ENCODE results near the gene TRAPPC2L.

TRAPPC2L gene

GRCh38 chr16:88893127-88893968 is 36.4 kb downstream of the TRAPPC2L start:
- TF ChIP-seq USF1 (IDR thresholded peaks at IDR 0.05), result no peak
- TF ChIP-seq CREB1 (IDR thresholded peaks at IDR 0.05; ENCODE audit: low read depth), result no peak
- TF ChIP-seq NFIC (IDR thresholded peaks at IDR 0.05), result no peak
- no peak for TF ChIP-seq EP300 (IDR thresholded peaks at IDR 0.05; ENCODE audit: borderline replicate concordance)
- TF ChIP-seq RAD21 (IDR thresholded peaks at IDR 0.05; ENCODE audit: low read depth), result no peak
- TF ChIP-seq TEAD4 (IDR thresholded peaks at IDR 0.05), result no peak
- no peak for TF ChIP-seq MAX (IDR thresholded peaks at IDR 0.05)
- no peak for TF ChIP-seq CEBPB (IDR thresholded peaks at IDR 0.05)
- TF ChIP-seq REST (IDR thresholded peaks at IDR 0.05; ENCODE audit: low read depth), result no peak
- no peak for TF ChIP-seq FOXM1 (IDR thresholded peaks at IDR 0.05; ENCODE audit: borderline replicate concordance, low read depth)

- TF ChIP-seq EGR1 (IDR thresholded peaks at IDR 0.05), result no peak
- no peak for TF ChIP-seq CEBPB (IDR thresholded peaks at IDR 0.05)
- no peak for TF ChIP-seq EP300 (IDR thresholded peaks at IDR 0.05; ENCODE audit: borderline replicate concordance)
- no peak for TF ChIP-seq USF1 (IDR thresholded peaks at IDR 0.05)
- TF ChIP-seq TAF1 (IDR thresholded peaks at IDR 0.05; ENCODE audit: low read depth), result no peak
- TF ChIP-seq NFIC (IDR thresholded peaks at IDR 0.05), result no peak
- TF ChIP-seq TEAD4 (IDR thresholded peaks at IDR 0.05), result no peak
- no peak for TF ChIP-seq MAX (IDR thresholded peaks at IDR 0.05)
- no peak for TF ChIP-seq ZBTB7A (IDR thresholded peaks at IDR 0.05; ENCODE audit: low read depth)
Observed at GRCh38 chr16:88894681-88895300, 37.9 kb downstream of the TRAPPC2L start.

GRCh38 chr16:88895335-88895734 is 38.4 kb downstream of the TRAPPC2L start:
- TF ChIP-seq FOXM1 (IDR thresholded peaks at IDR 0.05; ENCODE audit: borderline replicate concordance, low read depth), result no peak
- TF ChIP-seq CEBPB (IDR thresholded peaks at IDR 0.05), result no peak
- TF ChIP-seq MAX (IDR thresholded peaks at IDR 0.05), result no peak
- TF ChIP-seq REST (IDR thresholded peaks at IDR 0.05; ENCODE audit: low read depth), result no peak
- no peak for TF ChIP-seq EP300 (IDR thresholded peaks at IDR 0.05; ENCODE audit: borderline replicate concordance)
- TF ChIP-seq ZBTB7A (IDR thresholded peaks at IDR 0.05; ENCODE audit: low read depth), result no peak
- no peak for TF ChIP-seq TAF1 (IDR thresholded peaks at IDR 0.05; ENCODE audit: low read depth)

- TF ChIP-seq EGR1 (IDR thresholded peaks at IDR 0.05), result no peak
- TF ChIP-seq FOXM1 (IDR thresholded peaks at IDR 0.05; ENCODE audit: borderline replicate concordance, low read depth), result no peak
- TF ChIP-seq RAD21 (IDR thresholded peaks at IDR 0.05; ENCODE audit: low read depth), result no peak
- TF ChIP-seq CREB1 (IDR thresholded peaks at IDR 0.05; ENCODE audit: low read depth), result no peak
- TF ChIP-seq USF1 (IDR thresholded peaks at IDR 0.05), result no peak
Observed at GRCh38 chr16:88896238-88897070, 39.5 kb downstream of the TRAPPC2L start.
